GM19455 (cell line): Measurements from ENCODE around the gene RPL15.
A peak's percentile ranks its signal among the peaks of the same experiment; 100 is the strongest.
"Not testable (repeated sequence)": the region's sequence is repeated elsewhere in the genome, so short reads cannot be mapped to it uniquely, and the experiment has no call there.

ENCODE experiments used
- ATAC-seq: cut with Tn5 transposase; IDR thresholded peaks from one replicate; pipeline ENCODE4 v1.9.1; 2021; ENCODE audit not compliant: unreplicated experiment

Gene RPL15

GRCh38 chr3:23916886-23917678 lies at the start of gene RPL15, which contains the start of gene NKIRAS1:
TSS of gene RPL15 (plus strand) at chr3:23917132. CDS start at chr3:23917860, 728 bp downstream.
TSS of gene NKIRAS1 (minus strand) at chr3:23916990. CDS start at chr3:23910904, 6,086 bp downstream.
- ATAC-seq = peak; percentile 94

GRCh38 chr3:23867400-23867799 lies 49.5 kb upstream of the RPL15 start:
- ATAC-seq = no peak

GRCh38 chr3:23867838-23868237 lies 49.1 kb upstream of the RPL15 start:
- no peak for ATAC-seq

- ATAC-seq = no peak
Measured at GRCh38 chr3:23869977-23870662, 46.8 kb upstream of the RPL15 start.

- ATAC-seq = not testable (repeated sequence)
Measured at GRCh38 chr3:23870663-23871043, 46.3 kb upstream of the RPL15 start.

GRCh38 chr3:23871361-23871760 lies 45.6 kb upstream of the RPL15 start:
- ATAC-seq = not testable (repeated sequence)

- ATAC-seq = no peak
Measured at GRCh38 chr3:23872330-23872729, 44.6 kb upstream of the RPL15 start.

GRCh38 chr3:23873941-23874340 lies 43.0 kb upstream of the RPL15 start:
- ATAC-seq = no peak

GRCh38 chr3:23874359-23875112 lies 42.4 kb upstream of the RPL15 start:
- ATAC-seq = no peak

GRCh38 chr3:23875113-23875725 lies 41.7 kb upstream of the RPL15 start:
- no peak for ATAC-seq

- no peak for ATAC-seq
Measured at GRCh38 chr3:23876923-23877322, 40.0 kb upstream of the RPL15 start.

- ATAC-seq = no peak
Measured at GRCh38 chr3:23877329-23877980, 39.5 kb upstream of the RPL15 start.

GRCh38 chr3:23879485-23879884 lies 37.4 kb upstream of the RPL15 start:
- ATAC-seq = no peak

GRCh38 chr3:23880703-23881339 lies 36.1 kb upstream of the RPL15 start:
- no peak for ATAC-seq

- ATAC-seq = not testable (repeated sequence)
Measured at GRCh38 chr3:23881993-23882392, 34.9 kb upstream of the RPL15 start.

- no peak for ATAC-seq
Measured at GRCh38 chr3:23882487-23882918, 34.4 kb upstream of the RPL15 start.

- no peak for ATAC-seq
Measured at GRCh38 chr3:23884481-23884880, 32.5 kb upstream of the RPL15 start.

GRCh38 chr3:23885210-23885609 lies 31.7 kb upstream of the RPL15 start:
- ATAC-seq = no peak

- ATAC-seq = no peak
Measured at GRCh38 chr3:23886311-23886710, 30.6 kb upstream of the RPL15 start.

GRCh38 chr3:23888617-23889228 lies 28.2 kb upstream of the RPL15 start:
- ATAC-seq = no peak
